HG02678 (cell line): Measurements from ENCODE around the gene SREBF1.

ENCODE experiments used
- ATAC-seq: cut with Tn5 transposase; IDR thresholded peaks from one replicate; pipeline ENCODE4 v1.9.1; 2021; ENCODE audit warnings: mild to moderate bottlenecking, moderate library complexity; ENCODE audit not compliant: unreplicated experiment

SREBF1 gene

GRCh38 chr17:17797119-17797809, 39.5 kb downstream of the SREBF1 start:
- no peak for ATAC-seq

- no peak for ATAC-seq
These were observed 40.1 kb downstream of the SREBF1 start for GRCh38 chr17:17796787-17797061.

GRCh38 chr17:17795946-17796786, 40.6 kb downstream of the SREBF1 start:
- no peak for ATAC-seq

- ATAC-seq, result no peak
These were observed 41.5 kb downstream of the SREBF1 start for GRCh38 chr17:17795296-17795695.

- no peak for ATAC-seq
These were observed 42.4 kb downstream of the SREBF1 start for GRCh38 chr17:17794382-17794781.

GRCh38 chr17:17793378-17794214, 43.2 kb downstream of the SREBF1 start:
- no peak for ATAC-seq

GRCh38 chr17:17792551-17793377, 44.0 kb downstream of the SREBF1 start:
- ATAC-seq, result peak; percentile 62

GRCh38 chr17:17792037-17792550, 44.7 kb downstream of the SREBF1 start:
- no peak for ATAC-seq

GRCh38 chr17:17790637-17791464, 45.9 kb downstream of the SREBF1 start:
- ATAC-seq, result no peak

- ATAC-seq, result no peak
These were observed 46.8 kb downstream of the SREBF1 start for GRCh38 chr17:17789828-17790636.

- no peak for ATAC-seq
These were observed 47.4 kb downstream of the SREBF1 start for GRCh38 chr17:17789410-17789809.

- ATAC-seq, result no peak
These were observed 47.8 kb downstream of the SREBF1 start for GRCh38 chr17:17788967-17789366.

- no peak for ATAC-seq
These were observed 49.2 kb downstream of the SREBF1 start for GRCh38 chr17:17787568-17787967.

- ATAC-seq, result no peak
These were observed 49.8 kb downstream of the SREBF1 start for GRCh38 chr17:17786998-17787397.

- no peak for ATAC-seq
These were observed 51.4 kb downstream of the SREBF1 start for GRCh38 chr17:17785407-17785806.

GRCh38 chr17:17784657-17785267, 52.0 kb downstream of the SREBF1 start:
- ATAC-seq, result no peak

GRCh38 chr17:17783825-17784656, 52.7 kb downstream of the SREBF1 start:
- peak; percentile 15 for ATAC-seq
